ENCODE data around the gene DGAT2.
A peak's percentile ranks its signal among the peaks of the same experiment; 100 is the strongest.
"Not testable (repeated sequence)": the region's sequence is repeated elsewhere in the genome, so short reads cannot be mapped to it uniquely, and the experiment has no call there.

The DGAT2 gene

GRCh38 chr11:75754933-75755332 lies 13.6 kb upstream of the DGAT2 start:
- DNase-seq = not testable (repeated sequence)

GRCh38 chr11:75757651-75758050 lies 10.9 kb upstream of the DGAT2 start:
- no peak for DNase-seq

DNA sequence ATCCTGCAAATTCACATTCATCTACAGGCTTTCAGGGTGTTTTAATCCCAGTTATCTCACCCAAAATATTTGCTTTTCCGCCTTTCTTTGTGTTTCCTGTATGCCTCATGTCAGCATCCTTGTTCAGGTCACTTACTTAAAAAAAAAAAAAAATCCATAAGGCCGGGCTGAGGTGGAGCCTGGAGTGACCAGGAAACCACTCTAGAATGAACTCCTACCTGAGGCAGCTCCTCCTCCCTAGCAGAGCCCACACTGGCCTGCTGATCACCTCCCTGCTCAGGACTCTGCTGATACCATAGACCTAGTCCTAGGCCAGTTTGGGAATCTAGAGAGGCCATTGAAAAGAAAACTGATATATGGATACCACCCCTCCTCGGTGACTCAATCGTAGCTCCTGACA lies 8.7 kb upstream of the DGAT2 start:
- no peak for DNase-seq

- DNase-seq = no peak
Measured at GRCh38 chr11:75760243-75760642, 8.3 kb upstream of the DGAT2 start.

DNA sequence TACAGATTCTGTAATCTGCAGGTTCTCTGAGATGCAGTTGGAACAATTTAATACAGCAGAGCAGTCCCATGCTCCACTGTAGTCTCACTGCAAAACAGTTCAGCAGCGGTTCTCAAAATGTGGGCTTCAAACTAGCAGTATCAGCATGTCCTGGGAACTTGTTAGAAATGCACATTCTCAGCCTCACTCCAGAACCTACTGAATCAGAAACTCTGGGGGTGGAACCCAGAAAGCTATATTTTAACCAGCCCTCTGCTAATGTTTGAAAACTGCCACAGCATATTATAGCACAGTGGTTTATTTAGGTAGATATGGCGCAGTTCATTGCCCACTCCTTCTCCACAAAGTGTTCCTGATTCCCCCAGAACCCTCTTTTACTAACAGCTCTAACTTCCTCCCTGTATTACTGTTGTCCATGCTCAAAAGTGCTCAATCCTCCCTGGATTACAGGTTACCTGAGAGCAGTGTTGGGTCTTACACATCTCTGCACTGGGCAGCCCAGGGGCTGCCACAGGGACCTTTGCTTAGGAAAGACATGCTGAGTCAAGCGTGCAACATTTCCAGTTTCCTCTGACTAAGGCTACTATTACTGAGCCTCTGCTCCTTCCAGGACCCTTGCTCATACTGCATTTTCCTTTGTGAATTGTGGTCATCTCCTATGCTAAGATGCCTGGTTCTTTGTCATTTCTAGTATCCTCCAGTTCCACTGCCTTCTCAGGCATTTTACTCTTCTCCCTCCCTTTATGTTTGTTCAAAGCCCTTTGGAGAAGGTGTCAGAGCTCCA lies 7.7 kb upstream of the DGAT2 start:
- no peak for DNase-seq

DNA sequence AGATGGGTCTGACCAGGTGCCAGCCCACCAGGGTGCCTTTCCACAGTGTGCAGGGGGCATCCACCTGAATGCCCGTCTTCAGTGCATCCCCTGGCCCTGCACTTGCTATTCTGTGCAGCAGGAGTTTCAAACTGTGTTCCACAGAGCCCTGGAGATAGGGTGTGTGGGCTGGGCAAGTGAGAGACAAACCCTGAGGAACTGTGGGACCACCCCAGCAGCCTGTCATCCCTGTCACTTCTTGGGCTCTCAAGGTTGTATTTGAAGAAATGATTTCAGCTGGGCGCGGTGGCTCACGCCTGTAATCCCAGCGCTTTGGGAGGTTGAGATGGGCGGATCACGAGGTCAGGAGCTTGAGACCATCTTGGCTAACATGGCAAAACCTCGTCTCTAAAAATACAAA lies 6.4 kb upstream of the DGAT2 start:
- no peak for DNase-seq

DNA sequence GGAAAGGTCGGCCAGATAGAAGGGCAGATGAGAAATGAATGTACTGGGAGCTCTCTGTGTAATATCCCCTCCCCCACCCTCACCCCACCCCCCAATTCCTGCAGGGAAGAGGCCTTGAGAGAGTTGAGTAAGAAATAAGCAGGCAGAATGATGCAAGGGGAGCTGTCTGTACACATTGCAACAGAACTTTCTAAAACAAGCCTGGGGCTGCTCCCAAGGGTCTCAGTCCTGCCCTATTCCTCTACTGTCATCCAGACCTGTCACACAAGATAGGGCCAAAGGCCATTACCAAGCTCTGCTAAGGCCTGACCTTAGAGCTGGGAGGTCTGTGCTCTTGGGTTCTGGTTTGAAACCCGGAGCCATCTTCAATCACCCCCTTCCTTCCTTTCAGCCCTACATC lies 5.7 kb upstream of the DGAT2 start:
- DNase-seq = no peak

- DNase-seq = no peak
Measured at GRCh38 chr11:75763846-75764245, 4.7 kb upstream of the DGAT2 start.

- DNase-seq = no peak
Measured at GRCh38 chr11:75765116-75765515, 3.5 kb upstream of the DGAT2 start.

DNA sequence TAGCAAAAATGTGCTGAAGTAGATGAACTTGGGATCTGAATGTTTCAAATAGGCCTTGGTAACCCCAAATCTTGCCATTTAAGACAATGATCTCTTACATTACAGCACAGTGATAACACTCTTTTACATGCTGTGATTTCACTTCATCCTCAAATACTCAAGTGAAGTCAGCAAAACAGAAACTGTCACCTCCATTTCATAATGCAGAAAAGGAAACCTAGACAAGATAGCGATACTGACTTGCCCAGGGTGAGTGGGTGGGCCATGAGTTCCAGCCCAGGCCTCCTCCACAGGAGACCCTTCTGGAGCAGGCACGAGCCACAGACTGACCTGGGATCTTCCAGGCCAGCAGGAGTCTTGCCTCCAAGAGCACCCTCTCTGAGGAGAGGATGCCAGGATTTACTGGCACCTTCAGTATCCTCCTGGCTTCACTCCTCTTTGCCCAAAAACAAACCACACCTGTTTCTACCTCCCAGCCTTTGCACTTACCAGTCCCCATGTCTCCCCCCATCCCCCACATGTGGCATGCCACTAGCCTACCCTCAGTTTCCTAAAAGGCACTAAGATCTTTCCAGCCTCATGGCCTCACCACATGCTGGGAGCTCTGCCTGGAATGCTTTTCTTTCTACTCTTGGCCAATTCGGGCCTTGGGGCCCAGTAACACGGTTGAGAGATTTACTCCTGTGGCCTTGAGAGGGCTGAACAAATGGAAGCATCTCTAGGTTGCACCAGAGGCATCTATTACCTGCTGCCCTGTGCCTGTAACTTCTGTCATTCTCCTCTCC lies 1.9 kb upstream of the DGAT2 start:
- no peak for DNase-seq

- DNase-seq = peak; percentile 39
Measured at GRCh38 chr11:75767228-75767572, 1.4 kb upstream of the DGAT2 start.

- no peak for DNase-seq
Measured at GRCh38 chr11:75767793-75768111, 826 bp upstream of the DGAT2 start.

DNA sequence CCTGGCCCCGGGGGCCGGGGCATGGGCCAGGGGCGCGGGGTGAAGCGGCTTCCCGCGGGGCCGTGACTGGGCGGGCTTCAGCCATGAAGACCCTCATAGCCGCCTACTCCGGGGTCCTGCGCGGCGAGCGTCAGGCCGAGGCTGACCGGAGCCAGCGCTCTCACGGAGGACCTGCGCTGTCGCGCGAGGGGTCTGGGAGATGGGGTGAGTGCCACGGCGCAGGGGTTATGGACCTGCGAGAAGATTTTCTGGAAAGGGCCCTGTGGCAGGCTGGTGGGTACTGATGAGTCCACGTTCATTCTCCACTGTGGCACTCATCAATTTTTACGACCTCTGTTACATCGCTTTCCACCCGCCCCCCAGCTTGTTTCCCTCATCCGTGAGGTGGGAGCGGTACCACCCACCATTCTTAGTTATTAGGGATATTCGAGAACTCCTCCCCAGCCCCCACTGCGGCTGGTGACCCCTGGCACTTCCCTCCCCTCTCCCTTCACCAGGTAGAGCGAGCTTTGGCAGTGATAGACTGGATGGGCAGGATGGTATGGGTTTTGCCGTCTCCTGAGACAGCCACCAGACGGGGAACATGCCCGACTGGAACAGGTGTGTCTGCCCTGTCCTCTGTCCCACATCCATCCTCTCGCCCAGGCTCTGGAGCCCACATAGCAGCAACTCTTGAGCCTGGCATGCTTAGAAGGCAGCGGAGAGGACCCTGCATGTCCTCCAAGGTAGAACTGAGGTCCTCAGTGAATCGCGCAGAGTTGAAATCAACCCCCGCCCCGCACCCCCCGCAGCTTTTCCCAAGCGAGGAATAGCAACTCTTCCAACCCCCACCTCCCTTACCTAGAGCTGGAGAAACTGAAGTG lies 562 bp downstream of the DGAT2 start:
- no peak for DNase-seq

DNA sequence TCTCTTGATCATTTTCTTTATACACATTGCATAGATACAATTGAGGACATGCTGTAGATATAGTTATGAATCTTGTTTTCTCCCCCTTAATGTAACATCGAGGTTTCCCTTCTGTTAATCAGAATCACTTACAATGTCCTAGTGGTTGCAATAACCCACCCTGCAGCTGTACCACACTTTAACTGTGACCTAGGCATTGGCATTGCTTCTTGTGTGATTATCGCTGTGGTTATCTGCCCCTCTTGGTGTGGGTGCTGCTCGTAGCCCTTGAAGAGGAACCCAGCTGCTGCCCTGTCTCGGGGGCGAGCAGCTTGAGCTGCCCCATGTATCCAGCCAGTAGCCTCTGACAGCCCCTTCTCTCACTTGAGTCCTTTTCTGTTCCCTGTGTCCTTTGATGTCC lies 1.5 kb downstream of the DGAT2 start:
- DNase-seq = peak; percentile 11

GRCh38 chr11:75771646-75772410 lies 3.2 kb downstream of the DGAT2 start:
- DNase-seq = no peak

GRCh38 chr11:75773595-75774353 lies 5.2 kb downstream of the DGAT2 start:
- DNase-seq = no peak

DNA sequence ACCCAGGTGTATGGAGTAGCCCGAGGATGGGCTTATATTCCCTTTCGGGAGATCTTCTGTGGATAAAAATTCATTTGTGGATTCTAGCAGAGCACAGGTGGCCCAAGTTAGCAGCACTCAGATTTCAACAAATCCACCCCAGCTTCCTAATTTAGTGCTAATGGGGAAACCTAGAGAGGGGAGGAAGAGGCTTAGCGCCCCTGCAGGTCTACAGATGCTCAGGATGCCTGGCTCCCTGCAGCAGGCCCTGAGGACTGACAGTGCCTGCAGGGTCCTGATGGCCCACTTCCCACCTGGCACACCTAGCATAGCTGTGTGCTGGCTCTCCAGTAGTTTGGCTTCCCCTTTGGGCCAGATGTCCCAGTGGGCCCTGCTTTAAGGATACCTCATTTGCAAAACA lies 6.5 kb downstream of the DGAT2 start:
- DNase-seq = no peak

DNA sequence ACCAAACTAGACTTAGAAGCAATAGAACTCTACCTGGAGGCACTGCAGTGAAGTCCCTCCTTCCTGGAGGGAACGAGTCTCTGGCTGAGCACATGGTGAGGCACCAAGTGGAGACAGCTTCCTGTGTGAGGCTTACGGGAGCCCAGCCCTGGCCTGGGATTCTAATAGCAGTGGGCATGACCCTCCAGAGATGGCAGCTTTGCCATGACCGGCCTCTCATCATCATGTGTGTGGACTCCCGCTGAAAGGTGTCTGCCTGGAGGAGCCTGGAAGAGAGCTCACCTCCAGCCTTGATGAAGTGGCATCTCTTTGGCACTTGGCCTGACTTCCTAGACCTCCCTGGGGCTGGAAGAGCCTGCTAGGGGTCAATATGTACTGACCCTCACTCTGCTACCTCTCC lies 8.0 kb downstream of the DGAT2 start:
- DNase-seq = no peak

DNA sequence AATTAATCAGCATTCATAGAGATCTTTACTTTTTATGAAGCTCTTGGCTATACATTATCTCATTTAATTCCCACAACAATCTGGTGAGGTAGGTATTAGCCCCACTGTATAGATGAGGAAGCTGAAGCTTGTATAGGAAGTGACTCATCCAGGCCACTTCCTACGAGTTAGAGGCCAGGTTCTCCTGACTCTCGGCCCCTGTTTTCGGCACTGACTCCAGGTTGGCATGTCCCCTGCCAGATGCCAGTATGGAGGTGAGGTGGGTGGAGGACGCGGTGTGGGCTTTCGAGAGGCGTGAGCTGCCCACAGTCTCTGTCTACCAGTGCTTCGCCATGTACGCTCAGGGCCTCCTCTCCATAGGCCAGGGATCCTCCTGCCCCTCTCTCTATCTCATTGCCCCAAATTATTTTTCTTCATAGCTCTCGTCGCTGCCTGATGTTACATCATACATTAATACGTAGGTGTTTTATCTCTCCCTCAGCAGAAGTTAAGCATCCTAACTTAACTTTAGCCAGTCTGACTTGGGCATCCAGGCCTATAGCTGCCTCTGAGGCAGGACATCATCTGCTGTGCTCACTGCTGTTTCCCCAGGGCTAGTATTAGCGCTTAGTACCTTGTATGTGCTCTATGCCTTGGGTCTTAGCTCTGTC lies 9.0 kb downstream of the DGAT2 start:
- peak; percentile 10 for DNase-seq

GRCh38 chr11:75778962-75779361 lies 10.4 kb downstream of the DGAT2 start:
- DNase-seq = no peak

- DNase-seq = peak; percentile 85
Measured at GRCh38 chr11:75779960-75780359, 11.4 kb downstream of the DGAT2 start.

- DNase-seq = no peak
Measured at GRCh38 chr11:75780888-75781287, 12.3 kb downstream of the DGAT2 start.

All from hematopoietic multipotent progenitor cell treated with erythropoietin and hydrocortisone succinate and interleukin-3 and kit ligand, for 8 days (in vitro differentiated cells).